NCI-H748 treated with DMSO at 0.1 percent for 48 hours (cell line): ENCODE data around the gene SNX14.

Experiments
- DNase-seq: peaks from one replicate; lab custom pipeline; 2025; lab: John Stamatoyannopoulos, UW

Gene SNX14

DNA sequence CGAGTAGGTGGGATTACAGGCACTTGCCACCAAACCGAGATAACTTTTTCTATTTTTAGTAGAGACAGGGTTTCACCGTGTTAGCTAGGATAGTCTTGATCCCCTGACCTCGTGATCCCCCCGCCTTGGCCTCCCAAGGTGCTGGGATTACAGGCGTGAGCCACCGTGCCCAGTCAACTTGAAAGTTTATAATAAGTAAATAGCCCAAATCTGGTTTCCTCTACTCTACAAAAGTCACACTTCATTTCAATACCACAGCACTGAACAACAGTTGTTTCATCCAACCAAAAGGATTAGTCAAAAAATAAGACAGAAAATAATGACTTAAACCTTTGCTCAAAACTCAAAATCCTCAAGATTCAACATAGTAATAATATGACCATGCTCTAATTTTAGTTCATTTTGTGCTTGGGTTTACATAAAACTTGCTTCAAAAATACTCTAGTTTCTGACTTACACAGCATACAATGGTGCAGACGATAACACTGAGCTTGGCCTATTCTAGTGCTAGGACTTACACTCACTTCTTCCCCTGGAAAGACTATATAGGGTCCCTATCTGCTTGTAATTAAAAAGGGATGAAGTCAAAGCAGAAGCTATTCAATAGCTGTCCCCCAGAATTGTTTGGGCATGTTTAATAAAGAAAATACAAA lies 87.1 kb downstream of the SNX14 start:
- no peak for DNase-seq

- DNase-seq = no peak
These were observed 94.9 kb downstream of the SNX14 start for GRCh38 chr6:85498596-85499258.

DNA sequence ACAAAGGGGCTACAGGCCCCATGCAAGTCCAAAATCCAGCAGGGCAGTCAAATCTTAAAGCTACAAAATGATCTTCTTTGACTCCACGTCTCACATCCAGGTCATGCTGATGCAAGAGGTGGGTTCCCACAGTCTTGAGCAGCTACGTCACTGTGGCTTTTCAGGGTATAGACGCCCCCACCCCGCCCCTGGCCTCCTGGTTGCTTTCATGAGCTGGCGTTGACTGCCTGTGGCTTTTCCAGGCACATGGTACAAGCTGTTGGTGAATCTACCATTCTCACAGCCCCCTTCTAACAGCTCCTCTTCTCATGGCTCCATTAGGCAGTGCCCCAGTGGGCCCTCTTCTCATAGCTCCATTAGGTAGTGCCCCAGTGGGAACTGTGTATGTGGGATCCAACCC lies 96.8 kb downstream of the SNX14 start:
- no peak for DNase-seq

DNA sequence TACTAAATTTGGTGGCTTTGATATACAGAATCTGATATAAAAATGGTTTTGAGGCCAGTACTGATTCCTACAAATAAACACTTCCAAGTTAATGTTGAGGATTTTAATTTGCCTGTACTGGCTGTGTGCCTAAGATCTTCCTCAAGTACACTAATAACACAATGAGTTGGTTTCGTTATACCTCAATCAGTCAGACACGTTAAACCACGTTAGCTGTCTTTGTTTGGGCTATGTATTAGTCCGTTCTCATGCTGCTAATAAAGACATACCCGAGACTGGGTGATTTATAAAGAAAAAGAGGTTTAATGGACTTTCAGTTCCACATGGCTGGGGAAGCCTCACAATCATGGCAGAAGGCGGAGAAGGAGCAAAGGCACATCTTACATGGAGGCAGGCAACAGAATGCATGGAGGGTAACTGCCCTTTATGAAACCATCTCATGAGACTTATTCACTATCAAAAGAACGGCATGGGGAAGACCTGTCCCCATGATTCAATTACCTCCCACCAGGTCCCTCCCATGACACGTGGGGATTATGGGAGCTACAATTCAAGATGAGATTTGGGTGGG lies 97.6 kb downstream of the SNX14 start:
- no peak for DNase-seq

DNA sequence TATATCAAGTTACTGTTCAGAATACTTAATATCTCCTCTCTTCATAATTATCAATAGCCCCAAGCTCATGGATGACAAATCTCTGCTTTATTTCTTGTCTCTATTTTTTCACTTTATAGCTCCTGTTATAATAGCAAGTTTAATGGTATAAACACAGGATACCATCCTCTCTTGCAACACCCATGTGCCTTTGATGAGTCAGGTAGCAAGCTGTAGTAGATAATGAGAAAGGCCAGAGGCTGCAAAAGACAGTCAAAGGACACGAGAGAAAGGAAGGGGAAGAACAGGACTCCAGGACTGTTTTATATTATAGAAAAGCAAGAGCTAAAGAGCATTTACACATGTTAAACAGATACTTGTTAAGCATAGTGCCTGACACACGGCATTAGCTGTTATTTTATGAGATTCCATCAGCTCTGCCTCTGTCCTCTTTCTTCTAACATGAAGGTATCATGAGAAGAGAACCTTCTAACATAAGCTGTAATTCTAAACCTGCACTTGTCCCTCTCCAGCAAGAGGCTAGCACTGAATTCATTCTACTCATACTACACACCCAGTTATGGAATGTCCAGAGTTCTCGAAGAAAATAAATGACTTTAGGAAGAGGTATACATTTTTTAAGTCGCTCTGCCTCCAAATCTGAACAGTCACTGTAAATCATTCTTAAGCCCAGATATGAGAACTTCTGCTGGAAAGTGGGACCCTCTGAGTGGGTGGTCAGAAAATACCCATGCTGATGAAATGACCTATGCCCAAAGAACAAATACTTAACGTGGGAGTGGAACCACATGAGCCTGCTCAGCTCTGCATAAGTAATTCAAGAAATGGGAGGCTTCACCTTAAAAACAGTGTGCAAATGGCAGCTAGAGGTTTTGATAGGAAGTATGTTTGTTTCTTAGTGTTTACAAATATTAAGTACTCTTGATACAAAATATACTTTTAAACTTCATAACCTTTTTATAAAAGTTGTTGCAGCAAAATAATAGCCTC lies 98.8 kb downstream of the SNX14 start:
- DNase-seq = no peak

- no peak for DNase-seq
These were observed 100.3 kb downstream of the SNX14 start for GRCh38 chr6:85493389-85493788.

DNA sequence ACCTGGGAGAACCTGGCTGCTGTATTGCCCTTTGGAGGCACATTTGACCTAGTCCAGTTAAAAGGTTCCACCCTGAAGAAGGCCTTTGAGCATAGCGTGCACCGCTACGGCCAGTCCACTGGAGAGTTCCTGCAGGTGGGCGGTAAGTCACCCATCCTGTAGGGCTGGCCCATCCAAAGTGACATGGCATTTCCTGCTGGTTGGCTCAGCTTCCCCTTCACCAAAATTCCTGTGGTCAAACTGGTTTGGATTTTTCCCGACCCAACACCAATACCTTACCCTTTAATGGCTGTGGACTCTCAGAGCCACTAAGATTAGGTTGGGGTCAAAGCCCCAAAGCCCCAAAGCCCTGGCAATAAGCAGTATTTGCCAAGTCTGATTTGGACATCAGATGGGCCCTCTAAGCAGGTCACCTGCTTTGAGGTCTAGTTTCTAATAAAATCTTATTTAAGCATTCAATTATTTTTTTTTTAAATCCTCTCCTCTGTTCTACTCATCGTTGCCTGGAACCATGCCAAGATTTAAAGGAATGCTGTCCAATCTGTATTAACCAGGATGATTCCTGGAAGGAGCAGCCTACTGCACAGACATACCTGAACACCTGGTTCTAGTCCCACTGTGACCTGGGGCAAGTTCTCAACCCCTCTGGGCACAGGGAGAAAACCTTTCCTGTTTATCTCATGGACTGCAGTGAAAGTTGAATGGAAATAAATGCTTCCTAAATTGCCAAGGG lies 103.0 kb downstream of the SNX14 start:
- DNase-seq = no peak

DNA sequence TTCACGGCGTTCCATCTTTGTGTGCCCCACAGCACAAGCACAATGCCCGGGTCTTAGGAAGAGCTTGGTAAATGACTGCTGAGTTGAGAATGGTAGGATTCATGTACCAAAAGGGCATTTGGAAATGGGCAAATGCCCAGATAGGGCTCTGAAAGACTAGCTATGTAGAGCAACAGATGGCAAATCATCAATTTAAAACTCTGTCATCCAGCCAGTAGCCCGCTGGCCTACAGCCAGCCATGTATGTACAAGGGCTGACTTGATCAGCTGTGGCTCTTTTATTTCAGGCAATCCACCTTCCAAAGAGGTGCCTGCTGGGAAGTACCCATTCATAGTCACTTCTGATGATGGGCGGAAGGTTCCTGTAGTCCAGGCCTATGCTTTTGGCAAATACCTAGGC lies 108.7 kb downstream of the SNX14 start:
- no peak for DNase-seq

DNA sequence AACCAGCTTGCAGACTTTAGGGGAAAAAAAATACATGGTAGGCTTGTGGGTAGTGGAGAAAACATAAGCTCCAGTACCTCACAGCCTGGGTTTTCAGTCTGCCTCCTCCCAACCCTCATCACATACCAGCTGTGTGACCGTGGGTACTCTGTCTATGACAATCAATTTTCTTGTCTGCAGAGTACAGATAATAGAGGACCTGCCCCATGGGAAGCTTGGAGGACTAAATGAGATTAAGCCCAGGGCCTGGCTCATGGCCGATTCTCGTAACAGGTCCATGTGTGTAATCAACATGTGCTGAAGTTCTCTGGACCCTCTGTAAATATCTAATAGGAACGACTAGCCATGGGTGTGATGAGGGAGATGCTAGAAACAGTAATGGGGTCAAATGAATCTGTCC lies 109.8 kb downstream of the SNX14 start:
- no peak for DNase-seq

DNA sequence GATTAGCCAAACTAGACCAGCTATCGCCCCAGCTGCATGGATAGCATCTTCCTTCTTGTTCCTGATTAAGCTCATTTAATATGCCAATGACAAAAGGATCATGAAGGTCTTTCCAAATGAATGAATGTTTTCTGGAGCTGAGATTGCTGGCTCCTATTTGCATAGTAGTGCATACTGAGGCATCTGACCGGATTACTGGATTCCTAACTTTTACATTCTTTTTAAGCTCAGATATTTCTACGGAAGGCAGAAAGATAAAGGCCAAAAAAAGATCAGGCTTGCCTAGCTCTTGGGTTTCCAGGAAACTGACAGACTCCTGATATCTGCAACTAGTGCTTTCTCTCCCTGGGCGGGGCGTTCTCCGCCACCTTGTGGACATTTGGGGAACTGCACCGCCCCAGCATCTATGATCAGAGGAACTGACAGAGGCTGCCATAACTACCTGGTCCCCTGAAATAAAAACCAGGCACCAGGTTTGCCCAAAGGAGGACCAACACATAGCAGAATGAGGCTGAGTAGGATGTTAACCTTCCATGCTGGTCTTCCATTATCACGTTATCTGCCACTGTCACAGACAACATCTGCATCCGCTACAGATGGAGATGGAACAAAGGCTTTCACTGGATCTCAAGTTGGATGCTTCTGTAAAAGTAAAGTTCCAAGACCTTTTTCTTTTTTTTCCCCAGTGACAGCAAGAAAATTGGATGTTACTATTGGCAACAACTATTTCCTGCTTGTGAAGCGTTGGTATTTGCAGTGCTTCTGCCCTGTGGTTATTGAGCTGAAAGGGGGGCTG lies 110.6 kb downstream of the SNX14 start:
- peak; percentile 43 for DNase-seq

- no peak for DNase-seq
These were observed 111.3 kb downstream of the SNX14 start for GRCh38 chr6:85482206-85482904.

DNA sequence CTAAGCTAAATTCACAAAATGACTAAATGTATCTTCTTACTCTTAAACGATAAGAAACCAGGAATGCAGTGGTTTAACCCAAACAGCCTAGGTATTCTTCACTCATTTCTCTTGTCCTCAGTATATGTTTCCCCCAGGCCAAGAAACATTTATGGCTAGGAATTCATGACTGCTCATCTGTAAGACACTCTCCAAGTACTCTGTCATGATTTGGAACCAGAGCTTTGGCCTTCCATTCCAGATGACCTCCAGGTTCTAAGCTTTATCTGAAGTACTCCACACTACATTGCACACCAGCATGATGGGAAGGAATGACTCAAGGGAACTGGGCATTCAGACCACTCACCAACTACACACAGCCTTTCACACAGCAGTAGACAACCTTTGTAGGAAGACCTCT lies 114.5 kb downstream of the SNX14 start:
- DNase-seq = no peak

DNA sequence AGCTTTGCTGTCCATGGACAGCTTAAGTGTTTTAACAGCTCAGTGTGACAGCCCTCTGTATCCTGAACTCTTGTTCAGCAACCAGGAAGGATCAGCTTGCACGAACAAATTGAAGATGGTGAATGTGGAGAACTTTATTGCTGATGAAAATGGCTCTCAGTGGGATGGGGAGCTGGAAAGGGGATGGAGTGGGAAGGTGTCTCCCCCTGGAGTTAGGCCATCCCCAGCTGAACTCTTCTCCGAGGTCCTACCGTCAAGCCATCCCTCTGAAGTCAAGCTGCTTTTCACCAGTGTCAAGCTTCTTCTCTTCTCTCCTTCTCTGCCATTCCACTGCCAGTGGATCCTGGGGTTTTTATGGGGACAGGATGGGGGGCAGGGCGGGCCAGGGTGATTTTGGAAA lies 117.1 kb downstream of the SNX14 start:
- no peak for DNase-seq

DNA sequence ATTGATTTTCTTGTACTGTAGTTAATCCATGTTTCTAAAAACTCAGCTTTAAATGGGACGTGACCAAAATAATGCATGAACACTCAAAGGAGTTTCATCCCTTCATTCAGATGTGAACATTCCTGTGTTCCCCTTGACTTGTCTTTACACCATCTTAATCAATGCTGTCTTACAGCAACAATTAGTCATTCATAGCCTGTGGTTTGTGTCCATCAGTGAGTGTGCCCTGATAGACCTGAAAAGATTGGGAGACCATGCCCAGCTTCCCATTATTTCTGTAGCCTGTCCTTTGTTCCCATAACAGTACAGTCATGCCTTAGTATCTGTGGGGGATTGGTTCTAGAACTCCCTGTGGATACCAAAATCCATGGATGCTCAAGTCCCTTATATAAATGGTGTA lies 119.9 kb downstream of the SNX14 start:
- DNase-seq = no peak

DNA sequence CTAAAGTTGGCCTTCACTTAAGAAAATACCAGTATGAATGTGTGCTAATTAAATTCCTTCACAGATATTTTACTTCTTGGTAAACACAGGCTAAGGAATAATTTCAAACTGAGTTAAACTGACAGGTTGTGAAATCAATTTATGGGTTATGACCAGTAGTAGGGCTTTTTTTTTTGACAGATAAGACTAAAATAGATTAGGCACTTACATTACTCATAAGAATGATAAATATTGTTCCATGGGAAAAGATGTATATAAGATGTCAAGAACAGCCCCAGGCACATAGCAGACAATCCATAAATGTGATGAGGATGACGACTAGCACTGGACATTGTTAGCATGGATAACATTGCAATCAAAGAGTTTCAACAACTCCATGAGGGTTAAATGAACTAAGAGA lies 120.9 kb downstream of the SNX14 start:
- DNase-seq = no peak

GRCh38 chr6:85470023-85470410 lies 123.6 kb downstream of the SNX14 start:
- DNase-seq = no peak

DNA sequence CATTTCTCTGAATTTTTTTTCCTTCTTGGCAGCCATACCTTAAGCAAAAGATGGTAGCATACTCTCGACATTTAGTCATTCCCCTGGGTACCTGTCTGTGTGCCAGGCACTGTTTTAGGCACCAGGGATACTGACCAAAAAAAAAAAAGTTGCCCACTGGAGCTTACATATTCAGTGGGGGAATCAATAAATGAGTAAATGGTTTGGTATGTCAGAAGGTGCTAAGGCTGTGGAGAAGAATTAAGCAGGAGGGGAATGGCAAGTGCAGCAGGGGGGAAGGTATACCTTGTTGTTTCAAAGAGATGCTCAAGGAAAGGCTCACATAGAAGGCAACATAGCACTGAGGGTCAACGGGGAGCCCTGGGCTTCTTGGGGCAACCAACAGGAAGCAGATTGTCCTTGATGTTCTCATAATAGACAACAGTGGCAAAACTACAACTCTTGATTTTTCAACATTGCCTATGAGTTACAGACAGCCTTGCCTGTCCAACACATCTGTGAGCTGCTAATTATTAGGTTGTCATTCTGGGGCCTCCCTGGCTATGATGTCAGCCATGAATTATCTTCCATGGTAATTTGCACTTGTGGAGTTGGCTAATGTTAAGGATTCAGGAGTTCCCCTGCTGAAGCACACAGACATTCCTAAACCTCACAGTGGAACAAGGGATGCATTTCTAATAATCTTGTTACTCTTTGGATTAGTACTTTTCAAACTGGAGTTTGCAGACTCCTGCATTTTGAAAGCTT lies 124.2 kb downstream of the SNX14 start:
- no peak for DNase-seq

GRCh38 chr6:85468326-85468725 lies 125.3 kb downstream of the SNX14 start:
- DNase-seq = no peak

GRCh38 chr6:85465762-85466161 lies 127.9 kb downstream of the SNX14 start:
- no peak for DNase-seq

DNA sequence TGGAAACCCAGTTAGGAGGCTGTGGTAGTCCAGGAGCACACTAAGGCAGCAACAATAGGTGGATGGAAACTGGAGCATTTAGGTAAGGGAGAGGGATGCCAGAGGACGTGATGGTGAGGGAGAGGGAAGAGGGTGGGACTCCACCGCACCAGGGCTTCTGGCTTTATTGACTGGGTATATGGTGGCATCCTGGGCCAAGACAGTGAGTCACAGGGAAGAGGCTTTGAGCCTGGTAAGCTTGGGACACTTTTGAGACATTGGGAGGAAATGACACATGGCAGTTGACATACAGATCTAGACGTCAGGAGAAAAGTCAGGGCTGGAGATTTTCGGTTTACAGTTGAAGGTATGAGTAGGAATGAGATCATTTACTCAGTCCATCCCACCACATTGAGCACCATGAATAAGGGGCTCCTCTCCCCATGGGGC lies 128.9 kb downstream of the SNX14 start:
- no peak for DNase-seq
